SK-N-MC (cell line): ENCODE data around the gene BICD1.

Source experiments
- EZH2 ChIP-seq: fragments of 200-600 bp; sonication (generic); IDR thresholded peaks from one replicate; pipeline ENCODE4 v1.6.1; 2017; ENCODE audit warnings: antibody characterized with exemption
- FOXP2 ChIP-seq: optimal IDR thresholded peaks from 2 replicates; pipeline ENCODE3; 2011; ENCODE audit warnings: mild to moderate bottlenecking, moderate library complexity; ENCODE audit not compliant: insufficient read depth; ENCODE audit errors: extremely low read length, control extremely low read depth
- POLR2AphosphoS5 ChIP-seq: IDR thresholded peaks from 2 replicates; pipeline ENCODE4 v1.6.1; 2012; ENCODE audit warnings: mild to moderate bottlenecking, low read depth, low read length, borderline replicate concordance

- TF ChIP-seq POLR2AphosphoS5 (no peak), EZH2 (no peak), FOXP2 (no peak)
Measured at GRCh38 chr12:32390572-32391219, 284.0 kb downstream of the BICD1 start.
